WTC11 (cell line): ENCODE data around the gene DCBLD2. TPM values are rescaled to one million over a fixed set of nuclear protein-coding genes. Genes with fewer than 3 reads are reported as not detected.
A peak's percentile ranks its signal among the peaks of the same experiment; 100 is the strongest.

ENCODE experiments used
- ATAC-seq: fragments of 200-7000 bp; cut with Tn5 transposase; 2 replicates; pipeline ENCODE4 v1.10.0; 2021; ENCODE audit warnings: mild to moderate bottlenecking, moderate library complexity
- CTCF ChIA-PET: fragments of 300-600 bp; sonication (Branson Sonifier 250); formaldehyde crosslinking; loops from one replicate; lab custom pipeline; 2021; ENCODE audit warnings: antibody characterized with exemption; lab: Charles Lee
- POLR2A ChIA-PET: fragments of 350-600 bp; sonication (Branson Sonifier 250); formaldehyde crosslinking; loops from one replicate; lab custom pipeline; 2021; ENCODE audit warnings: antibody characterized with exemption; lab: Charles Lee
- DNase-seq: peaks from one replicate; pipeline ENCODE4 v3.0.0; 2021; ENCODE audit warnings: low spot score
- H3K27ac Mint-ChIP-seq: 2 replicates; pipeline ENCODE4 v1.8.0; 2021; ENCODE audit warnings: mixed read lengths
- H3K27me3 Mint-ChIP-seq: 2 replicates; pipeline ENCODE4 v1.8.0; 2021; ENCODE audit warnings: low read depth, mild to moderate bottlenecking, moderate library complexity, mixed read lengths
- H3K36me3 Mint-ChIP-seq: 2 replicates; pipeline ENCODE4 v1.8.0; 2021; ENCODE audit warnings: mixed read lengths
- H3K4me1 Mint-ChIP-seq: 2 replicates; pipeline ENCODE4 v1.8.0; 2022; ENCODE audit warnings: mixed read lengths
- H3K4me3 Mint-ChIP-seq: 2 replicates; pipeline ENCODE4 v1.8.0; 2021; ENCODE audit warnings: mild to moderate bottlenecking, moderate library complexity, mixed read lengths
- H3K9me3 Mint-ChIP-seq: 2 replicates; pipeline ENCODE4 v1.8.0; 2021; ENCODE audit warnings: mixed read lengths
- AR ChIP-seq: fragments of 250-450 bp; sonication (Bioruptor Pico); IDR thresholded peaks from 2 replicates; pipeline ENCODE4 v1.9.0; 2021; ENCODE audit warnings: mild to moderate bottlenecking
- CBFB ChIP-seq: sonication (generic); formaldehyde crosslinking; IDR thresholded peaks from 2 replicates; pipeline ENCODE4 v1.8.1; 2022; ENCODE audit warnings: mild to moderate bottlenecking, low read depth, missing genetic modification reagents
- CTCF ChIP-seq: fragments of 200-600 bp; IDR thresholded peaks from 2 replicates; pipeline ENCODE4 v1.8.0; 2022; ENCODE audit warnings: antibody characterized with exemption
- GTF2I ChIP-seq: fragments of 250-450 bp; sonication (Bioruptor Pico); conservative IDR thresholded peaks from 2 replicates; pipeline ENCODE4 v1.4.0; 2021; ENCODE audit warnings: mild to moderate bottlenecking
- JAZF1 ChIP-seq: fragments of 250-450 bp; sonication (Bioruptor Pico); IDR thresholded peaks from 2 replicates; pipeline ENCODE4 v1.9.0; 2021; ENCODE audit warnings: moderate library complexity, mild to moderate bottlenecking, inconsistent platforms
- NFYB ChIP-seq: sonication (generic); formaldehyde crosslinking; conservative IDR thresholded peaks from 2 replicates; pipeline ENCODE4 v1.8.0; 2022; ENCODE audit warnings: low read depth, missing genetic modification reagents
- PREB ChIP-seq: sonication (generic); formaldehyde crosslinking; IDR thresholded peaks from 2 replicates; pipeline ENCODE4 v1.8.1; 2022; ENCODE audit warnings: mild to moderate bottlenecking, missing genetic modification reagents, moderate library complexity, borderline replicate concordance
- TEAD1 ChIP-seq: sonication (generic); formaldehyde crosslinking; IDR thresholded peaks from 2 replicates; pipeline ENCODE4 v1.8.0; 2022; ENCODE audit warnings: mild to moderate bottlenecking, missing genetic modification reagents
- ZNF317 ChIP-seq: sonication (generic); formaldehyde crosslinking; IDR thresholded peaks from 2 replicates; pipeline ENCODE4 v1.8.1; 2023; ENCODE audit warnings: low read depth, mild to moderate bottlenecking, moderate library complexity, missing genetic modification reagents, borderline replicate concordance
- ZNF423 ChIP-seq: fragments of 250-450 bp; sonication (Bioruptor Pico); IDR thresholded peaks from 2 replicates; pipeline ENCODE4 v2.1.2; 2022; ENCODE audit warnings: mild to moderate bottlenecking, moderate library complexity
- ZNF671 ChIP-seq: fragments of 250-450 bp; sonication (Bioruptor Pico); IDR thresholded peaks from 2 replicates; pipeline ENCODE4 v1.8.0; 2021; ENCODE audit warnings: mild to moderate bottlenecking
- total RNA-seq: library from RNA; stranded (reverse); gene quantifications from 3 replicates; pipeline ENCODE4 v1.2.3, GENCODE V29; 2021
- TF ChIP-seq, protein P1 (sequence below): fragments of 250-450 bp; sonication (Bioruptor Pico); IDR thresholded peaks from 2 replicates; pipeline ENCODE4 v1.9.0; 2021; ENCODE audit warnings: mild to moderate bottlenecking
- TF ChIP-seq, protein P2 (sequence below): fragments of 250-450 bp; sonication (Bioruptor Pico); IDR thresholded peaks from 2 replicates; pipeline ENCODE4 v2.1.2; 2022; ENCODE audit warnings: mild to moderate bottlenecking, moderate library complexity
- TF ChIP-seq, protein P3 (sequence below): sonication (generic); formaldehyde crosslinking; IDR thresholded peaks from 2 replicates; pipeline ENCODE4 v1.8.1; 2023; ENCODE audit warnings: mild to moderate bottlenecking, moderate library complexity, missing genetic modification reagents

DCBLD2 gene
- total RNA-seq, 1 experiment from 2014 or later, result 47.9 TPM

GRCh38 chr3:98791341-98792325, 109.9 kb downstream of the DCBLD2 start:
- ChIA-PET POLR2A (no interaction called here), CTCF (interaction anchor here (1.1 kb wide), 1 partner anchor 179 kb away, joined by 3 read pairs; no protein-coding TSS in a partner anchor)
- no peak for TF ChIP-seq AR
- no peak for TF ChIP-seq GTF2I
- no peak for TF ChIP-seq PREB
- no peak for TF ChIP-seq JAZF1 (CRISPR knock-in tag)
- no peak for TF ChIP-seq ZNF317 (CRISPR knock-in tag)
- TF ChIP-seq TEAD1, result no peak
- TF ChIP-seq ZNF423 (CRISPR knock-in tag), result no peak
- no peak for TF ChIP-seq NFYB (CRISPR knock-in tag)
- no peak for TF ChIP-seq ZNF671 (CRISPR knock-in tag)
- TF ChIP-seq, protein P1, sequence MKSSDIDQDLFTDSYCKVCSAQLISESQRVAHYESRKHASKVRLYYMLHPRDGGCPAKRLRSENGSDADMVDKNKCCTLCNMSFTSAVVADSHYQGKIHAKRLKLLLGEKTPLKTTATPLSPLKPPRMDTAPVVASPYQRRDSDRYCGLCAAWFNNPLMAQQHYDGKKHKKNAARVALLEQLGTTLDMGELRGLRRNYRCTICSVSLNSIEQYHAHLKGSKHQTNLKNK, result no peak
- TF ChIP-seq, protein P2, sequence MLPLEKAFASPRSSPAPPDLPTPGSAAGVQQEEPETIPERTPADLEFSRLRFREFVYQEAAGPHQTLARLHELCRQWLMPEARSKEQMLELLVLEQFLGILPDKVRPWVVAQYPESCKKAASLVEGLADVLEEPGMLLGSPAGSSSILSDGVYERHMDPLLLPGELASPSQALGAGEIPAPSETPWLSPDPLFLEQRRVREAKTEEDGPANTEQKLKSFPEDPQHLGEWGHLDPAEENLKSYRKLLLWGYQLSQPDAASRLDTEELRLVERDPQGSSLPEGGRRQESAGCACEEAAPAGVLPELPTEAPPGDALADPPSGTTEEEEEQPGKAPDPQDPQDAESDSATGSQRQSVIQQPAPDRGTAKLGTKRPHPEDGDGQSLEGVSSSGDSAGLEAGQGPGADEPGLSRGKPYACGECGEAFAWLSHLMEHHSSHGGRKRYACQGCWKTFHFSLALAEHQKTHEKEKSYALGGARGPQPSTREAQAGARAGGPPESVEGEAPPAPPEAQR (CRISPR knock-in tag), result no peak
- TF ChIP-seq, protein P3, sequence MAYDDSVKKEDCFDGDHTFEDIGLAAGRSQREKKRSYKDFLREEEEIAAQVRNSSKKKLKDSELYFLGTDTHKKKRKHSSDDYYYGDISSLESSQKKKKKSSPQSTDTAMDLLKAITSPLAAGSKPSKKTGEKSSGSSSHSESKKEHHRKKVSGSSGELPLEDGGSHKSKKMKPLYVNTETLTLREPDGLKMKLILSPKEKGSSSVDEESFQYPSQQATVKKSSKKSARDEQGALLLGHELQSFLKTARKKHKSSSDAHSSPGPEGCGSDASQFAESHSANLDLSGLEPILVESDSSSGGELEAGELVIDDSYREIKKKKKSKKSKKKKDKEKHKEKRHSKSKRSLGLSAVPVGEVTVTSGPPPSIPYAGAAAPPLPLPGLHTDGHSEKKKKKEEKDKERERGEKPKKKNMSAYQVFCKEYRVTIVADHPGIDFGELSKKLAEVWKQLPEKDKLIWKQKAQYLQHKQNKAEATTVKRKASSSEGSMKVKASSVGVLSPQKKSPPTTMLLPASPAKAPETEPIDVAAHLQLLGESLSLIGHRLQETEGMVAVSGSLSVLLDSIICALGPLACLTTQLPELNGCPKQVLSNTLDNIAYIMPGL (CRISPR knock-in tag), result no peak
- no peak for TF ChIP-seq CTCF
- no peak for TF ChIP-seq CBFB (CRISPR knock-in tag)
- no peaks in the 10 kb centered on the region for H3K27me3 Mint-ChIP-seq
- H3K36me3 Mint-ChIP-seq, result peaks cover 3% of the 10 kb centered on the region; the same call in 1 of the 2 replicates
- peaks cover 4% of the 10 kb centered on the region; the same call in 1 of the 2 replicates for H3K4me1 Mint-ChIP-seq
- DNase-seq, result no peak
- H3K4me3 Mint-ChIP-seq, result no peak overlapping the region
- no peaks in the 10 kb centered on the region for H3K9me3 Mint-ChIP-seq
- no peak overlapping the region for H3K27ac Mint-ChIP-seq
- ATAC-seq, result no peak

GRCh38 chr3:98788651-98789050, 112.8 kb downstream of the DCBLD2 start:
- H3K9me3 Mint-ChIP-seq, result no peaks in the 10 kb centered on the region
- TF ChIP-seq AR, result no peak
- TF ChIP-seq, all 79 proteins: peak for 0
- no peak overlapping the region for H3K4me3 Mint-ChIP-seq
- no peak for DNase-seq
- no peaks in the 10 kb centered on the region for H3K27me3 Mint-ChIP-seq
- ChIA-PET CTCF (no interaction called here), POLR2A (no interaction called here)
- peaks cover 4% of the 10 kb centered on the region; the same call in 1 of the 2 replicates for H3K4me1 Mint-ChIP-seq
- peak overlapping the region; percentile 72; the same call in 1 of the 2 replicates for H3K27ac Mint-ChIP-seq
- no peak for ATAC-seq
- no peaks in the 10 kb centered on the region for H3K36me3 Mint-ChIP-seq
